ENCODE results near the gene ARID4B.

DNA sequence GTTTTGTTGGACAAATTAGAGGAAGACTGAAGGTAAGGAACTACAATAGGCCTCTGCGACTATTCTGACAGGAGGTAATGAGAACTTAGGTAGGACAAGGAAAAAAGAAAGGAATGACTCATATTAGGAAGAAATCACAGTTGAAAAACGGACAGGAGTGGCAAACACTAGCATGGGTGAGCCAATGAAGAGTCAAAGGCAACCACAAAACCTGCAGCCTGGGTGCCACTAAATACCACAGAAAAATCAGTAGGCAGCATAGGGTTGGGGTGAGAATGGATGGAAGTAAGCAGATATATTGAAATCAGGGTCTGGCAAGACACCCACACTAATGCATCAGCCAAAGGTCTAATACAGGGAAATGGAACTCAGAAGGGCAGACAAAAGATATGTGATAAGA is 176.9 kb downstream of the ARID4B start:
- TF ChIP-seq CTCF (IDR thresholded peaks at IDR 0.05) = no peak
- no peak for TF ChIP-seq POLR2A (IDR thresholded peaks at IDR 0.05)

Measured in heart left ventricle (tissue), 13 donors.